ENCODE data around the gene TMEM31. TPM values are rescaled to one million over a fixed set of nuclear protein-coding genes. Genes with fewer than 3 reads are reported as not detected.

Gene TMEM31, protein sequence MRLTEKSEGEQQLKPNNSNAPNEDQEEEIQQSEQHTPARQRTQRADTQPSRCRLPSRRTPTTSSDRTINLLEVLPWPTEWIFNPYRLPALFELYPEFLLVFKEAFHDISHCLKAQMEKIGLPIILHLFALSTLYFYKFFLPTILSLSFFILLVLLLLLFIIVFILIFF
- total RNA-seq (2021): not detected in 2 replicates
- not detected for Bru-seq, nascent RNA
- percentile 21 among the genes with signal in this experiment for BruChase-seq, experiment 1, labeled RNA remaining after a 2-hour chase
- percentile 13 among the genes with signal in this experiment for BruChase-seq, experiment 2, labeled RNA remaining after a 6-hour chase
- long read RNA-seq: 0 reads

DNA sequence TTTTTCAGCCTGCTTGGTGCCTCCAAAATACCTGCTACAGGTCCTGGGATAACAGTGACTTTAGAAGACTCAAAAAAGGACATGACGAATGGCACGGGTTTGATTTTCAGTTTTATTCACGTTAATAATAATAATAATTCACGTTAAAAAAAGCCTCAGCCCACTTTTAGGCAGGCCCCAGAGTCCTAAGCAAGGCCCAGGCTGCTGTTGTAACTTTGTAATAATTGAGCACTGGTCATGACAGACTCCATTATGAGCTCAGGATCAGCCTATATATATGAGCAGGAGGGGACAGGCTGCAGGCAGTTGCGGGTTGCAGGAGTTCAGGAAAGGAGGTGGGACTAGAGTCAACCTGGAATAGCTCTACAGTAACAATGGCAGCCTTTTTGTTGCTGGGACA is at the start of gene TMEM31:
Gene TMEM31 (plus strand): TSS at position 301 of the 400 bp plus-strand sequence. CDS start 1,350 bp downstream, outside the sequence.
- intact Hi-C loops (cut with micrococcal nuclease; ENCODE audit: unreplicated experiment): no loop called here
- Histone ChIP-seq H3K36me3 (ENCODE audit: low read depth) (no peaks in the 10 kb centered on the region), H3K79me2 (ENCODE audit: low read depth) (no peaks in the 10 kb centered on the region), H3K9me3 (ENCODE audit: insufficient read depth, low read depth) (no peaks in the 10 kb centered on the region), H3K27ac (no peak within 1 kb of the TSS), H3F3A (ENCODE audit: insufficient read depth, low read depth) (no peaks in the 10 kb centered on the region), H3K4me1 (replicated peaks; ENCODE audit: insufficient read depth) (no peaks in the 10 kb centered on the region), H3K4me3 (no peak within 1 kb of the TSS), H3K27me3 (ENCODE audit: insufficient read depth, low read depth) (no peaks in the 10 kb centered on the region), H3K9me2 (ENCODE audit: insufficient read depth) (no peaks in the 10 kb centered on the region), H4K20me1 (ENCODE audit: insufficient read depth) (no peaks in the 10 kb centered on the region), H3K4me2 (no peak within 1 kb of the TSS), H2AFZ (no peak within 1 kb of the TSS)
- ChIA-PET CTCF (interaction anchor here (1.2 kb wide), 1 partner anchor 145 kb away, joined by 6 read pairs; no protein-coding TSS in a partner anchor), POLR2A (ENCODE audit: unreplicated experiment) (no interaction called here)
- no peak for DNase-seq
- no TSS peak for BruUV-seq (replicated peaks)
- TF ChIP-seq EZH2 (IDR thresholded peaks at IDR 0.05; ENCODE audit: low read depth): no peak
- TF ChIP-seq, protein P1, sequence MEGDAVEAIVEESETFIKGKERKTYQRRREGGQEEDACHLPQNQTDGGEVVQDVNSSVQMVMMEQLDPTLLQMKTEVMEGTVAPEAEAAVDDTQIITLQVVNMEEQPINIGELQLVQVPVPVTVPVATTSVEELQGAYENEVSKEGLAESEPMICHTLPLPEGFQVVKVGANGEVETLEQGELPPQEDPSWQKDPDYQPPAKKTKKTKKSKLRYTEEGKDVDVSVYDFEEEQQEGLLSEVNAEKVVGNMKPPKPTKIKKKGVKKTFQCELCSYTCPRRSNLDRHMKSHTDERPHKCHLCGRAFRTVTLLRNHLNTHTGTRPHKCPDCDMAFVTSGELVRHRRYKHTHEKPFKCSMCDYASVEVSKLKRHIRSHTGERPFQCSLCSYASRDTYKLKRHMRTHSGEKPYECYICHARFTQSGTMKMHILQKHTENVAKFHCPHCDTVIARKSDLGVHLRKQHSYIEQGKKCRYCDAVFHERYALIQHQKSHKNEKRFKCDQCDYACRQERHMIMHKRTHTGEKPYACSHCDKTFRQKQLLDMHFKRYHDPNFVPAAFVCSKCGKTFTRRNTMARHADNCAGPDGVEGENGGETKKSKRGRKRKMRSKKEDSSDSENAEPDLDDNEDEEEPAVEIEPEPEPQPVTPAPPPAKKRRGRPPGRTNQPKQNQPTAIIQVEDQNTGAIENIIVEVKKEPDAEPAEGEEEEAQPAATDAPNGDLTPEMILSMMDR (conservative IDR thresholded peaks at IDR 0.05): no peak

DNA sequence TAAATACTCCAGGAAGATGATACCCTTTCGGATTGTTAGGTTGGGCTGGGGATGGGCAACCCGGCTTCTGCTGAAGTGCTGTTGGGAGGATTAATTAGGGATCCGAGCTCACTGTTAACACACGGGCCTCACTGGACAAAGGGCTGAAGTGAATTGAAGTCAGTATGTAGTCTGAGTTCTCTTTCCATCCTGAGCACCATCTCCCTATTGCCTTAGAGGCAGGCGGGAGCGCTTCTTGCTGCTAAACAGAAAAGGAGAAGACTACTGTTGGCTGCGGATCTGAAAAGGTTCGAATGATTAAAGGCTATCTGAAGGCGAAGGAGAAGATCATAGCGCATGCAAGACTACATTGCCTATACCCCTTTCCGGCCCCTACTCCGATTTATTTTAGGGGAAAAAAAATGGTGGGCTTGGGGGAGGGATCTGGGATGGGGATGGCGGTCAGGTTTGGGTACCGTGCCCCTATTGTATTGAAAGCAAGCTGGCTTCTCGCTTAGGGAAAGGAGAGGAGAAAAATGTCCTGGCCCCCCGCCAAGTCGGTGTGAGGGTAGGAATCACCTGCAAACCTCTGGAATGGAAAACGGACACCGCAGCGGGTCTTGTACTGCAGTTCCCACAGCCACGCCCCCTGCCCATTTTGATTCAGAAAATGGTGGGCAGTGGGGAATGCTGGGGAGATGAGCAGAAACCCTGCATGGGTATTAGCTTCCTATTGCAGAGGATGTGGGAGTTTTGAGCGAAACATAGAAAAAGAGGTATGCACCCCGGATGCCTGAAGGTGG is 46.5 kb upstream of the TMEM31 start:
- no peak overlapping the region for H3K27ac ChIP-seq
- H4K20me1 ChIP-seq (ENCODE audit: insufficient read depth): no peaks in the 10 kb centered on the region
- H3K79me2 ChIP-seq (ENCODE audit: low read depth): no peaks in the 10 kb centered on the region
- H3K9me2 ChIP-seq (ENCODE audit: insufficient read depth): no peaks in the 10 kb centered on the region
- H3F3A ChIP-seq (ENCODE audit: insufficient read depth, low read depth): peaks cover 7% of the 10 kb centered on the region; the same call in 1 of the 2 replicates
- no peak for TF ChIP-seq EZH2 (IDR thresholded peaks at IDR 0.05; ENCODE audit: low read depth)
- TF ChIP-seq, protein P1 (conservative IDR thresholded peaks at IDR 0.05): no peak
- H3K9me3 ChIP-seq (ENCODE audit: insufficient read depth, low read depth): no peaks in the 10 kb centered on the region
- no TSS peak for BruUV-seq (replicated peaks)
- ChIA-PET CTCF (no interaction called here), POLR2A (ENCODE audit: unreplicated experiment) (no interaction called here)
- no peak overlapping the region for H2AFZ ChIP-seq
- H3K4me3 ChIP-seq: no peak overlapping the region
- H3K4me2 ChIP-seq: no peak overlapping the region
- DNase-seq: no peak
- no peaks in the 10 kb centered on the region for H3K27me3 ChIP-seq (ENCODE audit: insufficient read depth, low read depth)
- no peaks in the 10 kb centered on the region for H3K36me3 ChIP-seq (ENCODE audit: low read depth)
- H3K4me1 ChIP-seq (replicated peaks; ENCODE audit: insufficient read depth): peaks cover 16% of the 10 kb centered on the region
- intact Hi-C loops (cut with micrococcal nuclease; ENCODE audit: unreplicated experiment): no loop called here

DNA sequence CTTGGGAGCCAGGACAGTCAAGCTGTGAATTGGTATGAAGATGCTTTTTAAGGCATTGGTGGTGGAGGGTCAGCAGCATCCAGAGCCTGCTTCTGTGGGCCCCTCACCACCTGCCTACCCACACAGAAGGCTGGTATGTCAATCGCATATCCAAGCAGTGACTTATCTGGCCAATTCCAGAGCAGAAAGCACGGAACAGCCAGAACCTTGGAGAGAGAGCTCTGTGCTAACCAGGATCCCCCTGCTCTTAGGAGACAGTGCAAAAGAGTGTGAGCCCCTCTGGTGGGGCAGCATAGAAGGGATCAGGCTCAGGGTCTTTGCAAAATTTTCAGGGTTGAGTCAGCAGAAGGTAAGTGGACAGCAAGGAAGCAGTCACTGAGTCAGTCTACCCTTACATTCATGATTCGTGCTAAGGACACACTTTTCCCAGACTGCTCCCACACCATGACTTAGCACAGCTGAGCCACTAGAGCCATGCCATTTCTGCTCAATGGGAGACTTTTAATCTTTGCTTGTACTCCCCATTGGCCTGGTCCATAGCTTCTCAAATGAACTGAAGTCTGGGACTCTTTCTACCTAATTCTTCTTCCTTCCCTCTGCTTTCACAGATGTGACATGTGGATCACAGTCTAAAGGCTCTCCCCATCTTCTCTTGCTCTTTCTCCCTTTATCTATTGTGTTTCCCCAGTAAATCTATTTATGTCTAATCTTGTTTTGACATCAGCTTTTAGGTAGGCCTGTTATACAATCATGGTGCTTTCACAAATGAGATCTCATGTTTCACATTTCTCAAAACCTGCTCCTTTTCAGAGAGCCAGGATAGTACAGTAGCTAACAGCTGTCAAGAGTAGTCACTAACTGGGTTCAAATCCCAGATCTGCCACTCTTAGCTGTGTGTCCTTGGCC is 44.3 kb upstream of the TMEM31 start:
- H3K9me3 ChIP-seq (ENCODE audit: insufficient read depth, low read depth): no peaks in the 10 kb centered on the region
- no peaks in the 10 kb centered on the region for H3K36me3 ChIP-seq (ENCODE audit: low read depth)
- intact Hi-C loops (cut with micrococcal nuclease; ENCODE audit: unreplicated experiment): no loop called here
- no peak overlapping the region for H3K4me3 ChIP-seq
- H3K79me2 ChIP-seq (ENCODE audit: low read depth): no peaks in the 10 kb centered on the region
- H3K4me2 ChIP-seq: no peak overlapping the region
- peaks cover 5% of the 10 kb centered on the region; the same call in 1 of the 2 replicates for H3K4me1 ChIP-seq (replicated peaks; ENCODE audit: insufficient read depth)
- no peak overlapping the region for H3K27ac ChIP-seq
- BruUV-seq (replicated peaks): no TSS peak
- no peaks in the 10 kb centered on the region for H3F3A ChIP-seq (ENCODE audit: insufficient read depth, low read depth)
- no peaks in the 10 kb centered on the region for H3K9me2 ChIP-seq (ENCODE audit: insufficient read depth)
- CTCF ChIA-PET: interaction anchor here (1.0 kb wide), 1 partner anchor 21 kb away, joined by 11 read pairs; no protein-coding TSS in a partner anchor
- no peaks in the 10 kb centered on the region for H3K27me3 ChIP-seq (ENCODE audit: insufficient read depth, low read depth)
- TF ChIP-seq, protein P1 (conservative IDR thresholded peaks at IDR 0.05): no peak
- POLR2A ChIA-PET (ENCODE audit: unreplicated experiment): interaction anchor here (0.6 to 0.7 kb wide), 2 partner anchors 28 to 52 kb away, joined by 3 read pairs; no protein-coding TSS in a partner anchor
- H2AFZ ChIP-seq: no peak overlapping the region
- H4K20me1 ChIP-seq (ENCODE audit: insufficient read depth): no peaks in the 10 kb centered on the region
- DNase-seq: no peak

All from PC-9 (cell line).